ENCODE results near the gene NPR3.

DNA sequence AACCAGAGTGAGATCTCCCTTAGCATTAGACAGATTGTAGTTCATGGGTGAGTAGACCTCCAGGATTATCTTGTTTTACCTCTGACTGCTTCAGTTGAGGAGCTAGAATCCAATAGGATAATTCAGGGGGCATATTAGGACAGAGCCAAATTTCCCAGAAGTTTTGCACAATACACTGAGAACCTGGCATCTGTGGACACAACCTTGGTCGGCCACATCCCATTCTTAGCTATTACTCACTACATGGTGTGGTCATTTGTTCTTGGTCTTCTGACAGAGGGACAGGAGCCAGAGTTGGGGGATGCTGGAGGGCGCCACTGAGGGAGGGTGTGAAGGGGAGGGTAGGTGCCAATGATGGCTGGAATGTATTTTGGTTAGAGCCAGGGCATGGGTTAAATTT is 66.6 kb downstream of the NPR3 start:
- TF ChIP-seq, protein P1, sequence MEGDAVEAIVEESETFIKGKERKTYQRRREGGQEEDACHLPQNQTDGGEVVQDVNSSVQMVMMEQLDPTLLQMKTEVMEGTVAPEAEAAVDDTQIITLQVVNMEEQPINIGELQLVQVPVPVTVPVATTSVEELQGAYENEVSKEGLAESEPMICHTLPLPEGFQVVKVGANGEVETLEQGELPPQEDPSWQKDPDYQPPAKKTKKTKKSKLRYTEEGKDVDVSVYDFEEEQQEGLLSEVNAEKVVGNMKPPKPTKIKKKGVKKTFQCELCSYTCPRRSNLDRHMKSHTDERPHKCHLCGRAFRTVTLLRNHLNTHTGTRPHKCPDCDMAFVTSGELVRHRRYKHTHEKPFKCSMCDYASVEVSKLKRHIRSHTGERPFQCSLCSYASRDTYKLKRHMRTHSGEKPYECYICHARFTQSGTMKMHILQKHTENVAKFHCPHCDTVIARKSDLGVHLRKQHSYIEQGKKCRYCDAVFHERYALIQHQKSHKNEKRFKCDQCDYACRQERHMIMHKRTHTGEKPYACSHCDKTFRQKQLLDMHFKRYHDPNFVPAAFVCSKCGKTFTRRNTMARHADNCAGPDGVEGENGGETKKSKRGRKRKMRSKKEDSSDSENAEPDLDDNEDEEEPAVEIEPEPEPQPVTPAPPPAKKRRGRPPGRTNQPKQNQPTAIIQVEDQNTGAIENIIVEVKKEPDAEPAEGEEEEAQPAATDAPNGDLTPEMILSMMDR (IDR thresholded peaks at IDR 0.05; ENCODE audit: low read length), result no peak
- no peak for TF ChIP-seq EZH2 (IDR thresholded peaks at IDR 0.05; ENCODE audit: borderline replicate concordance, low read length)

Measured in OCI-LY1 (cell line).